Lung (tissue), 12 donors: Measurements from ENCODE around the gene AHDC1. TPM values are rescaled to one million over a fixed set of nuclear protein-coding genes. Genes with fewer than 3 reads are reported as not detected.
A peak's percentile ranks its signal among the peaks of the same experiment; 100 is the strongest.

ENCODE experiments used
- ATAC-seq: fragments of 200-7000 bp; cut with Tn5 transposase; one replicate; pipeline ENCODE4 v1.9.1; 2020; ENCODE audit warnings: moderate number of reproducible peaks; ENCODE audit not compliant: insufficient read depth, low FRiP score
- DNase-seq, 3 donors: peaks; one replicate each; pipeline ENCODE4 v3.0.0-alpha.2; 2013 to 2017
- H3K27ac ChIP-seq, 2 donors: one replicate each; pipeline ENCODE4 v1.5.1; 2013; ENCODE audit warnings: mild to moderate bottlenecking in 2 of 2, moderate library complexity in 2 of 2, control low read depth in 1 of 2, inconsistent platforms in 1 of 2, low read depth in 1 of 2, low read length in 1 of 2
- H3K27me3 ChIP-seq, 3 donors: one replicate each; pipeline ENCODE4 v1.5.1; 2013; ENCODE audit warnings: low read length in 2 of 3; ENCODE audit not compliant: control insufficient read depth in 3 of 3, insufficient read depth in 3 of 3
- H3K36me3 ChIP-seq, 4 donors: one replicate each; pipeline ENCODE4 v1.5.1; 2013; ENCODE audit warnings: low read length in 4 of 4, mild to moderate bottlenecking in 1 of 4, moderate library complexity in 1 of 4; ENCODE audit not compliant: control insufficient read depth in 4 of 4, insufficient read depth in 4 of 4
- H3K4me1 ChIP-seq, 5 donors: one replicate each; pipeline ENCODE4 v1.5.1; 2013; ENCODE audit warnings: low read length in 5 of 5, mild to moderate bottlenecking in 2 of 5, moderate library complexity in 1 of 5; ENCODE audit not compliant: control insufficient read depth in 5 of 5, insufficient read depth in 5 of 5
- H3K4me3 ChIP-seq: one replicate; pipeline ENCODE4 v1.5.1; 2013; ENCODE audit warnings: mild to moderate bottlenecking, control low read depth, moderate library complexity
- H3K9ac ChIP-seq, 2 donors: one replicate each; pipeline ENCODE4 v1.5.1; 2013; ENCODE audit warnings: low read length in 2 of 2, control low read depth in 1 of 2; ENCODE audit not compliant: insufficient read depth in 1 of 2
- H3K9me3 ChIP-seq, 4 donors: one replicate each; pipeline ENCODE4 v1.5.1; 2013; ENCODE audit warnings: low read length in 3 of 4, mild to moderate bottlenecking in 1 of 4, moderate library complexity in 1 of 4; ENCODE audit not compliant: control insufficient read depth in 4 of 4, insufficient read depth in 3 of 4
- WGBS, 2 donors: extraction: QIAGEN DNeasy Blood & Tissue Kit; methylation state at CpG; one replicate each; pipeline ENCODE4 v1.1.7; 2013; 5-methylcytosine and 5-hydroxymethylcytosine counted together
- polyA plus RNA-seq, 2 donors: library from polyadenylated mRNA; stranded (reverse); fragments of 200-250 nt; gene quantifications; one replicate each; pipeline ENCODE4 v1.2.1, GENCODE V29; 2013
- total RNA-seq, 2 donors: library from RNA; depleted of rRNA in 1 of 2; stranded (reverse); fragments of >200 nt in 1 of 2; gene quantifications; one replicate each; pipeline ENCODE4 v1.2.1, GENCODE V29; 2014 to 2021
- TF ChIP-seq, protein P1 (sequence below): IDR thresholded peaks from 2 replicates; pipeline ENCODE4 v1.5.1; 2012; ENCODE audit warnings: mild to moderate bottlenecking; ENCODE audit errors: control extremely low read depth, extremely low read depth
- donor health status: control.
- donor health status: control.
- donor health status: Bipolar disorder and iron deficiency.
- donor health status: healthy.
- donor health status: DM: yes; HTN: yes; CAD: no.

AHDC1 gene
- total and polyA plus RNA-seq, 4 donors: 10.3 to 37.9 (median 21.8) TPM

- H3K27ac ChIP-seq: no peak overlapping the region
- 76 to 90% methylated on average over 4 of the region's 4 CpGs for WGBS, 2 donors
- H3K4me3 ChIP-seq: no peak overlapping the region
- ATAC-seq (no peak), DNase-seq (no peak)
- TF ChIP-seq, protein P1, sequence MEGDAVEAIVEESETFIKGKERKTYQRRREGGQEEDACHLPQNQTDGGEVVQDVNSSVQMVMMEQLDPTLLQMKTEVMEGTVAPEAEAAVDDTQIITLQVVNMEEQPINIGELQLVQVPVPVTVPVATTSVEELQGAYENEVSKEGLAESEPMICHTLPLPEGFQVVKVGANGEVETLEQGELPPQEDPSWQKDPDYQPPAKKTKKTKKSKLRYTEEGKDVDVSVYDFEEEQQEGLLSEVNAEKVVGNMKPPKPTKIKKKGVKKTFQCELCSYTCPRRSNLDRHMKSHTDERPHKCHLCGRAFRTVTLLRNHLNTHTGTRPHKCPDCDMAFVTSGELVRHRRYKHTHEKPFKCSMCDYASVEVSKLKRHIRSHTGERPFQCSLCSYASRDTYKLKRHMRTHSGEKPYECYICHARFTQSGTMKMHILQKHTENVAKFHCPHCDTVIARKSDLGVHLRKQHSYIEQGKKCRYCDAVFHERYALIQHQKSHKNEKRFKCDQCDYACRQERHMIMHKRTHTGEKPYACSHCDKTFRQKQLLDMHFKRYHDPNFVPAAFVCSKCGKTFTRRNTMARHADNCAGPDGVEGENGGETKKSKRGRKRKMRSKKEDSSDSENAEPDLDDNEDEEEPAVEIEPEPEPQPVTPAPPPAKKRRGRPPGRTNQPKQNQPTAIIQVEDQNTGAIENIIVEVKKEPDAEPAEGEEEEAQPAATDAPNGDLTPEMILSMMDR: no peak
- no peaks in the 10 kb centered on the region for H3K27me3 ChIP-seq
- no peak overlapping the region for H3K9ac ChIP-seq
- no peaks in the 10 kb centered on the region for H3K9me3 ChIP-seq
- H3K36me3 ChIP-seq: no peaks in the 10 kb centered on the region
- peaks cover 9 to 75% (median 35%) of the 10 kb centered on the region in 5 donors for H3K4me1 ChIP-seq
Measured at GRCh38 chr1:27520651-27521050, 83.3 kb downstream of the AHDC1 start.

- no peaks in the 10 kb centered on the region for H3K9me3 ChIP-seq
- no peak for ATAC-seq
- 66 to 82% methylated on average over 24 of the region's 24 CpGs for WGBS, 2 donors
- no peak overlapping the region for H3K4me3 ChIP-seq
- DNase-seq: peak; percentile 55 to 64 (median 62)
- peaks cover 9 to 65% (median 29%) of the 10 kb centered on the region in 5 donors for H3K4me1 ChIP-seq
- TF ChIP-seq, protein P1: no peak
- no peak overlapping the region for H3K9ac ChIP-seq
- H3K27ac ChIP-seq: peak overlapping the region in 1 of 2 donors; percentile 60
- H3K36me3 ChIP-seq: no peaks in the 10 kb centered on the region
- no peaks in the 10 kb centered on the region for H3K27me3 ChIP-seq
Measured at GRCh38 chr1:27519331-27520258, 84.3 kb downstream of the AHDC1 start.

DNA sequence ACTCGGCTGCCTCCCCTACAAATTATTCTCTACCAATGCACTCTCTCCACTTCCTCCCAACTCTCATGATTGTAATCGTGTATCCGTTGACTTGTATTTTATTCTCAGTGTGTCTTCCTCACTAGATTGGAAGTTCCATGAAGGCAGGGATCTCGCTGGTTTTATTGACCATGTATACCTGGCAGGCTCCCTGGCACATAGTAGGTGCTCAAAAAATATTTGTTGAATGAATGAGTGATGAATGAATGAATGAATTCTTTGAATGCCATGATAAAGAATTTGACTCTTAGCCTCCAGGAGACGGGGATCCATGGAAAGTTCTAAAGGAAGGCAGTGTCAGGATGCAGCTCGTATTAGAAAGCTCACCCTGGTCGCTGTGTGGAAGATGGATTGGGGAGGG is 85.1 kb downstream of the AHDC1 start:
- Histone ChIP-seq H3K9ac (no peak overlapping the region), H3K27me3 (no peaks in the 10 kb centered on the region), H3K36me3 (no peaks in the 10 kb centered on the region), H3K4me3 (no peak overlapping the region), H3K27ac (peak overlapping the region in 1 of 2 donors; percentile 60), H3K9me3 (no peaks in the 10 kb centered on the region), H3K4me1 (peaks cover 6 to 62% (median 30%) of the 10 kb centered on the region in 5 donors)
- TF ChIP-seq, protein P1: no peak
- ATAC-seq: no peak
- no peak for DNase-seq
- 89 to 92% methylated on average over 7 of the region's 7 CpGs for WGBS, 2 donors
